Mesodermal cell (in vitro differentiated cells): ENCODE data around the gene GPSM1.
"Not testable (repeated sequence)": the region's sequence is repeated elsewhere in the genome, so short reads cannot be mapped to it uniquely, and the experiment has no call there.

Experiments
- H3K27ac ChIP-seq: 2 replicates; pipeline ENCODE4 v1.7.0; 2013; ENCODE audit warnings: mild to moderate bottlenecking, low read depth, low read length, moderate library complexity; ENCODE audit not compliant: severe bottlenecking
- H3K36me3 ChIP-seq: 2 replicates; pipeline ENCODE4 v1.7.1; 2013; ENCODE audit warnings: mild to moderate bottlenecking, low read length, moderate library complexity; ENCODE audit not compliant: control insufficient read depth, insufficient read depth
- H3K4me1 ChIP-seq: one replicate; pipeline ENCODE4 v1.7.1; 2013; ENCODE audit warnings: mild to moderate bottlenecking, low read length; ENCODE audit not compliant: insufficient read depth, control insufficient read depth, poor library complexity, severe bottlenecking
- H3K4me3 ChIP-seq: 2 replicates; pipeline ENCODE4 v1.7.0; 2013; ENCODE audit warnings: low read length, control low read depth, mild to moderate bottlenecking; ENCODE audit not compliant: insufficient read depth, poor library complexity, severe bottlenecking; ENCODE audit errors: extremely low read depth
- H3K9me3 ChIP-seq: 2 replicates; pipeline ENCODE4 v1.7.1; 2013; ENCODE audit warnings: mild to moderate bottlenecking, low read length, moderate library complexity; ENCODE audit not compliant: control insufficient read depth
- WGBS, 2 experiments: methylation state at CpG; one replicate each; pipeline ENCODE4 v1.1.5; 2013; ENCODE audit warnings: missing lambda C conversion rate in 2 of 2; ENCODE audit not compliant: insufficient coverage in 2 of 2; 5-methylcytosine and 5-hydroxymethylcytosine counted together

GPSM1 gene

DNA sequence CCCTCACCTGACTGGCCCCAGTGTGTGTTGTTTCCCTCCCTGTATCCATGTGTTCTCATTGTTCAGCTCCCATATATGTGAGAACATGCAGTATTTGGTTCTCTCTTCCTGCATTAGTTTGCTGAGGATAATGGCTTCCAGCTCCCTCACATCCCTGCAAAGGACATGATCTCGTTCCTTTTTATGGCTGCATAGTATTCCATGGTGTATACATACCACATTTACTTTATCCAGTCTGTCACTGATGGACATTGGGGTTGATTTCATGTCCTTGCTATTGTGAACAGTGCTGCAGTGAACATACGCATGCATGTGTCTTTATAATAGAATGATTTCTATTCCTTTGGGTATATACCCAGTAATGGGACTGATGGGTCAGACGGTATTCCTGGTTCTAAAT lies 7.4 kb upstream of the GPSM1 start:
- H3K9me3 ChIP-seq = peaks cover 12% of the 10 kb centered on the region
- H3K36me3 ChIP-seq, H3K4me1 ChIP-seq, H3K27ac ChIP-seq, H3K4me3 ChIP-seq: not testable (repeated sequence)
- WGBS, 2 experiments = 100% methylated on average over 1 to 2 of the region's 3 CpGs

DNA sequence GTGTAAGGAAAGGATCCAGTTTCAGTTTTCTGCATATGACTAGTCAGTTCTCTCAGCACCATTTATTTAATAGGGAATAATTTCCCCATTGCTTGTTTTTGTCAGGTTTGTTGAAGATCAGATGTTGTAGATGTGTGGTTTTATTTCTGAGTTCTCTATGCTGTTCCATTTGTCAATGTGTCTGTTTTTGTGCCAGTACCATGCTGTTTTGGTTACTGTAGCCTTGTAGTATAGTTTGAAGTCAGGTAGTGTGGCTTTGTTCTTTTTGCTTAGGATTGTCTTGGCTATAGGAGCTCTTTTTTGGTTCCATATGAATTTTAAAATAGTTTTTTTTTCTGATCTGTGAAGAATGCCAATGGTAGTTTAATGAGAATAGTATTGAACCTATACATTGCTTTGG lies 6.4 kb upstream of the GPSM1 start:
- not testable (repeated sequence) for H3K9me3 ChIP-seq, H3K27ac ChIP-seq, H3K36me3 ChIP-seq, H3K4me1 ChIP-seq, H3K4me3 ChIP-seq

DNA sequence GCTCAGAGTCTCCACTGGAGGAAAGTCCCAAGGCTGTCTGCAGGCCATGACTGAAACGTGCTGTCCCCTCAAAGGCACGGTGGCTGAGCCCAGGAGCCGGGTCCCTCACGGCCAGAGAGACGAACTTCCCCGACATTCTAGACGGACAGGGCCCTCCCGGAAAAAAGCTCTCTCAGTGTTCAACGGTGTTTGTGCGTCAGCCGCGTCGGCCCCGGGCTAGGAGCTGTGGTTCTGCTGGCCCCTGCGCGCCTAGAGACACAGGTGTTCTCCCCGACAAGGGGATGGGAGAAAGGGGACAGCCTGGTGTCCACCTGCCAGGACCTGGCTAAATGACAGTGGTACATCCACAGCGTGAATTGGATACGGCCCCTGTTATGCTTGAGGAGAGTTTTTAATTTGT lies 5.8 kb upstream of the GPSM1 start:
- Histone ChIP-seq H3K4me3 (no peak overlapping the region), H3K36me3 (no peaks in the 10 kb centered on the region), H3K27ac (no peak overlapping the region), H3K4me1 (peaks cover 16% of the 10 kb centered on the region), H3K9me3 (no peaks in the 10 kb centered on the region)
- 94 to 95% methylated on average over 18 to 19 of the region's 19 CpGs for WGBS, 2 experiments

DNA sequence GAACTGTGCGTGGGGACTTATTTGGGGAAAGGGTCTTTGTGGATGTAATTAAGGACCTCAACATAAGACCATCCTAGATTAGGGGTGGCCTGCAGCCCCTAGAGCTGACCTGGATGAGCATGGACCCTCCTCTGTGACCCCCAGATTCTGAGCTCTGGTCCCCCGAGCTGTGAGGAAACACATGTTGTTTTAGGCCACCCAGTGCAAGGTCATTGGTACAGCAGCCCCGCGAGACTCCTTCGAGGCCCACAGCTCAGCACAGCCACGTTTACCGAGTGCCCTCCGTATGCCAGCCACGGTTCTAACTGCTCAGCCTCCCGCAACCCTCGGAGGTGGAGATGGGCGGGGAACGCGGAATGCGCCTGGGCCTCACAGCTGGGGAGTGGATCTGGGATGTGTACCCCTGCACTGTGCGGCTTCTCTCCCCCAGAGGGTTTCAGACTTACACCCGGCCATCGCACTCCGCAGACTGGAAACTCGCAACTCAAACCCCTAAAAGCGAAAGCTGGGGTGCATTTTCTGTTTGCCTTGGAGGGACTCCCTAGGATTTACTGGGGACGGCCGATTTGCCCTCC lies 4.5 kb upstream of the GPSM1 start:
- Histone ChIP-seq H3K36me3 (no peaks in the 10 kb centered on the region), H3K4me1 (peaks cover 21% of the 10 kb centered on the region), H3K9me3 (no peaks in the 10 kb centered on the region), H3K4me3 (no peak overlapping the region), H3K27ac (no peak overlapping the region)
- WGBS, 2 experiments = 89 to 94% methylated on average over 20 to 22 of the region's 23 CpGs

DNA sequence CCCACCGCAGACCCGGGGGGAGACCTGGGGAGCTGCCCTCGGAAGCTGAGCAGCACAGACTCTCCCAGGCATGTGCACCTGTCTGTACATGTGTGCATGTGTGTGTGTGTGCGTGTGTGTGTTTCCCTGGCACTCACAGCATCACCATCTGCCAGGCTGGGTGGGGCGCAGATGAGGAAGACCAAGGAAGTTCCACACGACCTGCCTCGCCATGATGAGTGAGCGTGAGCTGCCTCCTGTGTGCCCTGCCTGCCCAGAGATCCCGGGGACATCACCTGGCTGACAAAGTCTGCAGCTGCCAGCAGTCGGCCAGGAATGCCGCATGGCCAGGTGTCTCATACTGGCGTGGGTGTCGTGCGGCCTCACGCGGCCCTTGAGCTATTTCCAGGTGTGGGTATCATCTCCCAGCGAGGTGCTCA lies 4.0 kb upstream of the GPSM1 start:
- WGBS, 2 experiments = 91 to 93% methylated on average over 13 to 16 of the region's 17 CpGs
- Histone ChIP-seq H3K36me3 (no peaks in the 10 kb centered on the region), H3K27ac (no peak overlapping the region), H3K4me3 (no peak overlapping the region), H3K9me3 (no peaks in the 10 kb centered on the region), H3K4me1 (peaks cover 25% of the 10 kb centered on the region)

DNA sequence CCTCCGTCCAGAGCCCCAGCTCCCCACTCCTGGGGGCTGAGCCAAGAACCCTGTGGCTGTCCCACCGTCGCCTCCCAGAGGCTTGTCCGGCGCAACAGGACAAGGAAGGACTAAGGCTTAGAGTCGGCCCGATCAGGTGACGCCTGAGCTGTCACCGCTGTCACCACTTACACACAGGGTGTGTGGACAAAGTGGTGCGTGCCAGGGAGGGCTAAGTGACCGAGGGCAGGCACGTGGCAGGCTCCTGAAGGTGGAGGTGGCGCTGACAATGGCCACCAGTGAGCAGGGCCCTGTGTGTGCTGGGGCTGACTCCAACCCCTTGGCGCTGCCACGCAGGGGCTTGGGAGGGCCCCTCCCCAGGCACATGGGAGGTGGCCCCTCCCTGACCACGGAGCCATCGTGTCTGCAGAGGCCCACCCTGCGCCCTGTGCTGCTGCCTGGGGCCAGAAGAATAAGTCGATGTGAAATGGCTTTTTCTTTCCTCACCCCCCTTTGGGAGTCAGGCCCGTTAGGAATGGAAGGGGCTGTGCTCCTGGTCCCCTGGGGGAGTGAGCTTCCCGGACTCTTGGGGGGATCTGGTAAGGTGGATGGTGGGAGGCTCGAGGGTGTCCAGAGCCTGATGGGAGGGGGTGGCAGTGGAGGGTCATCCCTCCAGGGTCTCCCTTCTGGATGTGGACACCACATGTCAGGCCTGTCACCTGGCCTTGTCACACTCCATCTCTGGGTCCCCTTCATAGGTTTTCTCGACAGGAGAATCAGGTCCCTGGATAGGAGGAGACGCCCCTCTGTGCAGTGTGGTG lies 2.6 kb upstream of the GPSM1 start:
- Histone ChIP-seq H3K27ac (no peak overlapping the region), H3K4me1 (peaks cover 35% of the 10 kb centered on the region), H3K4me3 (no peak overlapping the region), H3K9me3 (no peaks in the 10 kb centered on the region), H3K36me3 (peaks cover 7% of the 10 kb centered on the region)
- 83 to 86% methylated on average over 21 to 22 of the region's 24 CpGs for WGBS, 2 experiments

DNA sequence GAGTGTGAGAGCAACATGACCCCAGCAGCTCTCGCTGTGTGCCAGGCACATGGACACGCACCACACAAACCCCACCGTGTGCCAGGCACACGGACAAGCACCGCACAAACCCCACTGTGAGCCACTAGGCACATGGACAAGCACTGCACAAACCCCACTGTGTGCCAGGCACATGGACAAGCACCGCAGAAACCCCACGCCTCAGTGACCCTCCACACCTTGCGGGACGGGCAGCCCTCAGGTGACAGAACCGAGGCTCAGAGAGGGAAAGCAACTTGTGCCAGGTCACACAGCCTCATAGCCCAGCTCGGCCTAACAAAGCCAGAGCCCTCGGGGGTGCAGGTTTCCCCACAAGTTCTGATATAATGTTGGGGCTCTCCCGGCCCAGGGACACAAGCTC lies 2.0 kb upstream of the GPSM1 start:
- Histone ChIP-seq H3K36me3 (peaks cover 13% of the 10 kb centered on the region), H3K4me1 (peaks cover 35% of the 10 kb centered on the region), H3K4me3 (no peak overlapping the region), H3K27ac (no peak overlapping the region), H3K9me3 (no peaks in the 10 kb centered on the region)
- WGBS, 2 experiments = 96 to 97% methylated on average over 13 of the region's 13 CpGs

DNA sequence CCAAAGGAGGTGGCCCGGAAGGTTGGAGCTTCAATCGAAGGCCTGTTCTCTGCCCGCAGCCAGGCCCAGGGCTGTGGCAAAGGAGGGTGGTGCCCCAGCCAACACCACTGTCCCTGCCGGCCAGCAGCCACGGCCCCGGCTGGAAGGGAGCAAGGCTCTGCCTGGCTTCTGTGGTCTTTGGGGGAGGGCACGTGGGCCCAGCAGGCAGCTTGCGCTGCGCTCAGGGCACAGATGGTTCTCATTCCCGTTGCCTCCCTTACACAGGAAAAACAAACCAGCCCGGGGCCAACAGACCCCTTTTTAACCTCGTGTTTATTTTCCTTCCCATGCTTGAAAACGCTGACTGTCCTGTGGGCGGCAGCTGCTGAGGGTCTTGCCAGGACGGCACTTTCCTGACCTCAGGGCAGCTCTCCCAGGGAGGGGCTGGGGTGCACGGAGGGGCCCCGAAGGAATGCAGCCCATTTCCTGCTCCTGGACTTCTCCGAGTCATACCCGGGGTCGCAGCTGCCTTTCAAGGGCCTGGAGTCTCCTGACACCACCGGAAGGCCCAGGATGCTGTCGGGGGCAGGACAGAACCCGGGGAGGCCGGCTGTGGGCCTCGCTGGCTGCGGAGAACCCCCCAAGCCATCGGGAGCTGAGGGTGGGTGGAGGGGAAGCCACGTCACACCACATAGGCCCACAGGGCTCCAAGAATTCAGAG lies 1.1 kb upstream of the GPSM1 start:
- Histone ChIP-seq H3K36me3 (peaks cover 13% of the 10 kb centered on the region), H3K4me3 (peak overlapping the region; percentile 54), H3K9me3 (no peaks in the 10 kb centered on the region), H3K4me1 (peaks cover 35% of the 10 kb centered on the region), H3K27ac (peak overlapping the region; percentile 96)
- 38 to 39% methylated on average over 18 to 20 of the region's 28 CpGs for WGBS, 2 experiments

DNA sequence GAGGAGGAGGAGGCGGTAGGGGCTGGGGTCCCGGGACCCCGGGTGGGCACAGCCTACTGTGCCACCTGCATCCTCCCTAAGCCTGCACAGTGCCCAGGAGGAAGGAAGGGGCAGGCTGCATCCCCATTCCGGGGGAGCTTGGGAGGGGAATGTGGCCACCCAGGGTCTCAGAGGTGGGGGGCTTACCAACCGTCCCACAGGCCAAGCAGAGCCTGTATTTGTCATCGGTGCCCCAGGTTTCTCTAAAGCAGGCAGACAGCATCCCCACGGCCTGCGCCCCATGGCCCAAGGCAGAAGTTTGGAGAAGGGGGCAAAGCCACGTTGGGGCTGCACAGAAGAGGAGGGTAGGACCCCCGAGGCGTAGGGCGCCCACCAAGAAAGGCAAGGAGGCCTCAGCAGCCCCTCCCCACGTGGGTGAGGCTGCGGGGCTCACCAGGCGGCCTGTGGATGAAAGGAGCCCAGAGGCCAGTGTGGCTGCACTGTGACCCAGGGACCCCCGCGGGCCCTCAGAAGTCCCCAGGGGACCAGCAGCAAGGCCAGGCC lies 507 bp upstream of the GPSM1 start:
- Histone ChIP-seq H3K4me1 (peaks cover 35% of the 10 kb centered on the region), H3K36me3 (peaks cover 15% of the 10 kb centered on the region), H3K9me3 (no peaks in the 10 kb centered on the region), H3K4me3 (peak overlapping the region; percentile 54), H3K27ac (peak overlapping the region; percentile 96)
- WGBS, 2 experiments = 44 to 48% methylated on average over 11 to 14 of the region's 17 CpGs

GRCh38 chr9:136328011-136328621 lies 777 bp downstream of the GPSM1 start:
- H3K9me3 ChIP-seq = no peaks in the 10 kb centered on the region
- H3K36me3 ChIP-seq = peaks cover 20% of the 10 kb centered on the region
- H3K4me1 ChIP-seq = peaks cover 35% of the 10 kb centered on the region
- H3K27ac ChIP-seq = peak overlapping the region; percentile 41
- H3K4me3 ChIP-seq = peak overlapping the region; percentile 54
- WGBS, 2 experiments = 68% methylated on average over 12 of the region's 13 CpGs
